GM12892 (cell line): ENCODE measurements around the gene AHSA1.

ENCODE experiments used
- POLR2A ChIP-seq: IDR thresholded peaks from 2 replicates; pipeline ENCODE4 v1.6.1; 2011; ENCODE audit warnings: low read depth, low read length, control low read depth
- POLR2AphosphoS5 ChIP-seq: IDR thresholded peaks from 2 replicates; pipeline ENCODE4 v1.6.1; 2011; ENCODE audit warnings: low read depth, low read length, control low read depth
- TAF1 ChIP-seq: IDR thresholded peaks from 2 replicates; pipeline ENCODE4 v1.6.1; 2011; ENCODE audit warnings: low read depth, mild to moderate bottlenecking, control low read depth, low read length, borderline replicate concordance

- TF ChIP-seq POLR2AphosphoS5: no peak
- TF ChIP-seq TAF1: no peak
- no peak for TF ChIP-seq POLR2A
Observed at GRCh38 chr14:77442196-77442595, 15.7 kb upstream of the AHSA1 start.
